Memory B cell (primary cell): Measurements from ENCODE around the gene SLC25A6.
A peak's percentile ranks its signal among the peaks of the same experiment; 100 is the strongest.
"Not testable (repeated sequence)": the region's sequence is repeated elsewhere in the genome, so short reads cannot be mapped to it uniquely, and the experiment has no call there.

Experiments used
- ATAC-seq: fragments of 150-1000 bp; cut with Tn5 transposase; 2 replicates; pipeline ENCODE4 v1.10.0; 2021; ENCODE audit warnings: low read depth, mild to moderate bottlenecking, moderate library complexity
- DNase-seq, 2 donors: peaks; one replicate each; pipeline ENCODE4 v3.0.0; 2022; ENCODE audit warnings: low spot score in 2 of 2
- H3K27ac Mint-ChIP-seq: one replicate; pipeline ENCODE4 v1.8.0; 2022; ENCODE audit warnings: mild to moderate bottlenecking, moderate library complexity, mixed read lengths
- H3K27me3 Mint-ChIP-seq: one replicate; pipeline ENCODE4 v1.8.0; 2022; ENCODE audit warnings: mixed read lengths
- H3K36me3 Mint-ChIP-seq: one replicate; pipeline ENCODE4 v1.8.0; 2022; ENCODE audit warnings: mild to moderate bottlenecking, mixed read lengths
- H3K4me1 Mint-ChIP-seq: one replicate; pipeline ENCODE4 v1.8.0; 2022; ENCODE audit warnings: mixed read lengths
- H3K4me3 Mint-ChIP-seq: one replicate; pipeline ENCODE4 v1.8.0; 2022; ENCODE audit warnings: mild to moderate bottlenecking, moderate library complexity, mixed read lengths
- H3K9me3 Mint-ChIP-seq: one replicate; pipeline ENCODE4 v1.8.0; 2022; ENCODE audit warnings: mixed read lengths

Gene SLC25A6

GRCh38 chrX:1359477-1359873 is 32.4 kb downstream of the SLC25A6 start:
- no peaks in the 10 kb centered on the region for H3K27me3 Mint-ChIP-seq
- H3K27ac Mint-ChIP-seq, result peak overlapping the region; percentile 53
- H3K4me3 Mint-ChIP-seq, result no peak overlapping the region
- H3K4me1 Mint-ChIP-seq, result peaks cover 10% of the 10 kb centered on the region
- ATAC-seq, result no peak
- H3K36me3 Mint-ChIP-seq, result peaks cover 30% of the 10 kb centered on the region
- peaks cover 12% of the 10 kb centered on the region for H3K9me3 Mint-ChIP-seq
- no peak for DNase-seq

- Mint-ChIP-seq H3K27ac (peak overlapping the region; percentile 53), H3K36me3 (peaks cover 30% of the 10 kb centered on the region), H3K27me3 (no peaks in the 10 kb centered on the region), H3K4me1 (peaks cover 15% of the 10 kb centered on the region), H3K9me3 (peaks cover 12% of the 10 kb centered on the region), H3K4me3 (no peak overlapping the region)
- DNase-seq (no peak), ATAC-seq (no peak)
These were observed 33.0 kb downstream of the SLC25A6 start for GRCh38 chrX:1358793-1359476.

- DNase-seq, result no peak
- H3K27ac Mint-ChIP-seq, result no peak overlapping the region
- H3K4me1 Mint-ChIP-seq, result peaks cover 15% of the 10 kb centered on the region
- H3K36me3 Mint-ChIP-seq, result peaks cover 30% of the 10 kb centered on the region
- no peak for ATAC-seq
- peaks cover 12% of the 10 kb centered on the region for H3K9me3 Mint-ChIP-seq
- no peak overlapping the region for H3K4me3 Mint-ChIP-seq
- no peaks in the 10 kb centered on the region for H3K27me3 Mint-ChIP-seq
These were observed 33.9 kb downstream of the SLC25A6 start for GRCh38 chrX:1357993-1358392.

GRCh38 chrX:1355131-1356046 is 36.5 kb downstream of the SLC25A6 start:
- peak; percentile 24 for ATAC-seq
- no peak for DNase-seq
- Mint-ChIP-seq H3K9me3 (peaks cover 6% of the 10 kb centered on the region), H3K4me3 (no peak overlapping the region), H3K27ac (peak overlapping the region; percentile 20), H3K4me1 (peaks cover 9% of the 10 kb centered on the region), H3K27me3 (no peaks in the 10 kb centered on the region), H3K36me3 (peaks cover 18% of the 10 kb centered on the region)

- H3K27ac Mint-ChIP-seq, result peak overlapping the region; percentile 58
- H3K4me3 Mint-ChIP-seq, result no peak overlapping the region
- H3K4me1 Mint-ChIP-seq, result peaks cover 6% of the 10 kb centered on the region
- no peak for ATAC-seq
- H3K36me3 Mint-ChIP-seq, result peaks cover 7% of the 10 kb centered on the region
- peaks cover under 1% of the 10 kb centered on the region for H3K9me3 Mint-ChIP-seq
- no peak for DNase-seq
- no peaks in the 10 kb centered on the region for H3K27me3 Mint-ChIP-seq
These were observed 37.6 kb downstream of the SLC25A6 start for GRCh38 chrX:1354036-1355019.

GRCh38 chrX:1351981-1352714 is 39.8 kb downstream of the SLC25A6 start:
- no peak overlapping the region for H3K4me3 Mint-ChIP-seq
- H3K27ac Mint-ChIP-seq, result no peak overlapping the region
- DNase-seq, result no peak
- ATAC-seq, result no peak
- H3K36me3 Mint-ChIP-seq, result peaks cover 4% of the 10 kb centered on the region
- no peaks in the 10 kb centered on the region for H3K27me3 Mint-ChIP-seq
- H3K9me3 Mint-ChIP-seq, result no peaks in the 10 kb centered on the region
- peaks cover 10% of the 10 kb centered on the region for H3K4me1 Mint-ChIP-seq

- H3K9me3 Mint-ChIP-seq, H3K4me3 Mint-ChIP-seq, H3K27me3 Mint-ChIP-seq, DNase-seq, ATAC-seq, H3K36me3 Mint-ChIP-seq, H3K27ac Mint-ChIP-seq, H3K4me1 Mint-ChIP-seq: not testable (repeated sequence)
These were observed 42.3 kb downstream of the SLC25A6 start for GRCh38 chrX:1349606-1350005.

GRCh38 chrX:1341545-1342184 is 50.2 kb downstream of the SLC25A6 start:
- H3K27ac Mint-ChIP-seq, result no peak overlapping the region
- H3K27me3 Mint-ChIP-seq, result peaks cover 4% of the 10 kb centered on the region
- ATAC-seq, result no peak
- H3K4me3 Mint-ChIP-seq, result no peak overlapping the region
- H3K36me3 Mint-ChIP-seq, result peaks cover 2% of the 10 kb centered on the region
- H3K4me1 Mint-ChIP-seq, result peaks cover 5% of the 10 kb centered on the region
- DNase-seq, result no peak
- no peaks in the 10 kb centered on the region for H3K9me3 Mint-ChIP-seq

- peak overlapping the region; percentile 72 for H3K4me3 Mint-ChIP-seq
- peaks cover 2% of the 10 kb centered on the region for H3K36me3 Mint-ChIP-seq
- ATAC-seq, result peak; percentile 27
- peaks cover 8% of the 10 kb centered on the region for H3K27me3 Mint-ChIP-seq
- H3K9me3 Mint-ChIP-seq, result peaks cover 3% of the 10 kb centered on the region
- DNase-seq, result no peak
- H3K27ac Mint-ChIP-seq, result no peak overlapping the region
- peaks cover 6% of the 10 kb centered on the region for H3K4me1 Mint-ChIP-seq
These were observed 54.7 kb downstream of the SLC25A6 start for GRCh38 chrX:1336948-1337779.

GRCh38 chrX:1336331-1336943 is 55.5 kb downstream of the SLC25A6 start, which contains the start of gene IL3RA:
Gene IL3RA, plus strand, starts transcription at chrX:1336785. Its CDS starts 4,981 bp downstream, at chrX:1341766.
- ATAC-seq (peak; percentile 37), DNase-seq (no peak)
- peaks cover 6% of the 10 kb centered on the region for H3K4me1 Mint-ChIP-seq
- H3K36me3 Mint-ChIP-seq, result no peaks in the 10 kb centered on the region
- peaks cover 3% of the 10 kb centered on the region for H3K9me3 Mint-ChIP-seq
- peak within 1 kb of the TSS; percentile 72 for H3K4me3 Mint-ChIP-seq
- H3K27me3 Mint-ChIP-seq, result peaks cover 5% of the 10 kb centered on the region
- no peak within 1 kb of the TSS for H3K27ac Mint-ChIP-seq
